ENCODE measurements around the gene PRMT5. TPM values are rescaled to one million over a fixed set of nuclear protein-coding genes. Genes with fewer than 3 reads are reported as not detected.

Gene PRMT5
- total and polyA plus RNA-seq, 2 donors from 2014 or later, result 58.7 to 64.2 TPM

- FAIRE-seq, result no peak
These were observed 38.8 kb downstream of the PRMT5 start for GRCh38 chr14:22890416-22890815.

GRCh38 chr14:22888662-22889061, 40.5 kb downstream of the PRMT5 start:
- DNase-seq, result no peak
- H3K9me3 ChIP-seq (ENCODE audit: control insufficient read depth in 2 of 3, insufficient read depth in 1 of 3, low read length in 3 of 3), result no peaks in the 10 kb centered on the region
- no peak for FAIRE-seq
- no peak overlapping the region for H3K4me3 ChIP-seq (ENCODE audit: low read length in 3 of 3)
- intact Hi-C loops (cut with DNase I), result no loop called here
- TF ChIP-seq CTCF (IDR thresholded peaks at IDR 0.05; ENCODE audit: borderline replicate concordance, extremely low read depth, insufficient read depth), result no peak
- peaks cover 0 to 9% (median 4%) of the 10 kb centered on the region in 3 donors for H3K4me1 ChIP-seq (ENCODE audit: control insufficient read depth in 2 of 3, insufficient read depth in 2 of 3, low read depth in 1 of 3, low read length in 3 of 3)
- no peaks in the 10 kb centered on the region for H3K27me3 ChIP-seq (ENCODE audit: control insufficient read depth, insufficient read depth, low read length)
- no peaks in the 10 kb centered on the region for H3K36me3 ChIP-seq (ENCODE audit: control insufficient read depth in 2 of 3, insufficient read depth in 3 of 3, low read length in 3 of 3)
- no peak overlapping the region for H3K27ac ChIP-seq (ENCODE audit: low read depth in 2 of 2, low read length in 2 of 2)
- H3K9ac ChIP-seq (ENCODE audit: low read length in 3 of 3), result no peak overlapping the region

More at GRCh38 chr14:22890416-22890815, 38.8 kb downstream of the PRMT5 start:
- Histone ChIP-seq H3K4me1 (ENCODE audit: control insufficient read depth in 2 of 3, insufficient read depth in 2 of 3, low read depth in 1 of 3, low read length in 3 of 3) (peaks cover 0 to 9% (median 4%) of the 10 kb centered on the region in 3 donors), H3K9ac (ENCODE audit: low read length in 3 of 3) (no peak overlapping the region), H3K27me3 (ENCODE audit: control insufficient read depth, insufficient read depth, low read length) (no peaks in the 10 kb centered on the region), H3K36me3 (ENCODE audit: control insufficient read depth in 2 of 3, insufficient read depth in 3 of 3, low read length in 3 of 3) (no peaks in the 10 kb centered on the region), H3K4me3 (ENCODE audit: low read length in 3 of 3) (no peak overlapping the region), H3K9me3 (ENCODE audit: control insufficient read depth in 2 of 3, insufficient read depth in 1 of 3, low read length in 3 of 3) (no peaks in the 10 kb centered on the region), H3K27ac (ENCODE audit: low read depth in 2 of 2, low read length in 2 of 2) (no peak overlapping the region)
- DNase-seq, result no peak
- intact Hi-C loops (cut with DNase I), result no loop called here
- no peak for TF ChIP-seq CTCF (IDR thresholded peaks at IDR 0.05; ENCODE audit: borderline replicate concordance, extremely low read depth, insufficient read depth)

GRCh38 chr14:22887990-22888378, 41.2 kb downstream of the PRMT5 start:
- peak overlapping the region in 1 of 3 donors; percentile 54 for H3K9ac ChIP-seq (ENCODE audit: low read length in 3 of 3)
- intact Hi-C loops (cut with DNase I), result no loop called here
- H3K4me1 ChIP-seq (ENCODE audit: control insufficient read depth in 2 of 3, insufficient read depth in 2 of 3, low read depth in 1 of 3, low read length in 3 of 3), result peaks cover 0 to 13% (median 4%) of the 10 kb centered on the region in 3 donors
- no peaks in the 10 kb centered on the region for H3K9me3 ChIP-seq (ENCODE audit: control insufficient read depth in 2 of 3, insufficient read depth in 1 of 3, low read length in 3 of 3)
- peak in 1 of 5 donors; percentile 54 for DNase-seq
- no peaks in the 10 kb centered on the region for H3K27me3 ChIP-seq (ENCODE audit: control insufficient read depth, insufficient read depth, low read length)
- TF ChIP-seq CTCF (IDR thresholded peaks at IDR 0.05; ENCODE audit: borderline replicate concordance, extremely low read depth, insufficient read depth), result no peak
- FAIRE-seq, result no peak
- H3K36me3 ChIP-seq (ENCODE audit: control insufficient read depth in 2 of 3, insufficient read depth in 3 of 3, low read length in 3 of 3), result no peaks in the 10 kb centered on the region
- peak overlapping the region in 1 of 2 donors; percentile 30 for H3K27ac ChIP-seq (ENCODE audit: low read depth in 2 of 2, low read length in 2 of 2)
- peak overlapping the region; percentile 65 to 91 (median 84) for H3K4me3 ChIP-seq (ENCODE audit: low read length in 3 of 3)

Measured in kidney (tissue), 14 donors.